Sigmoid colon (tissue), 4 donors: ENCODE data around the gene GALNS.

ENCODE experiments used
- EP300 ChIP-seq, 4 donors: sonication (generic); formaldehyde crosslinking; IDR thresholded peaks; one replicate each; pipeline ENCODE4 v1.6.1; 2017; ENCODE audit warnings: antibody characterized with exemption in 4 of 4
- POLR2A ChIP-seq, 2 donors: fragments of 450-650 bp; IDR thresholded peaks; one replicate each; pipeline ENCODE4 v1.6.1; 2016; ENCODE audit warnings: antibody characterized with exemption in 2 of 2, mild to moderate bottlenecking in 2 of 2, moderate library complexity in 2 of 2
- POLR2AphosphoS5 ChIP-seq, 4 donors: sonication (generic); formaldehyde crosslinking; IDR thresholded peaks; one replicate each; pipeline ENCODE4 v1.6.1; 2017; ENCODE audit warnings: antibody characterized with exemption in 4 of 4
- TF ChIP-seq, protein P1 (sequence below), 4 experiments: fragments of 450-650 bp in 3 of 4; fragments of 200-600 bp in 1 of 4; IDR thresholded peaks; one replicate each; pipeline ENCODE4 v1.5.1; 2016 to 2019; ENCODE audit warnings: antibody characterized with exemption in 4 of 4, mild to moderate bottlenecking in 3 of 4, moderate library complexity in 2 of 4

DNA sequence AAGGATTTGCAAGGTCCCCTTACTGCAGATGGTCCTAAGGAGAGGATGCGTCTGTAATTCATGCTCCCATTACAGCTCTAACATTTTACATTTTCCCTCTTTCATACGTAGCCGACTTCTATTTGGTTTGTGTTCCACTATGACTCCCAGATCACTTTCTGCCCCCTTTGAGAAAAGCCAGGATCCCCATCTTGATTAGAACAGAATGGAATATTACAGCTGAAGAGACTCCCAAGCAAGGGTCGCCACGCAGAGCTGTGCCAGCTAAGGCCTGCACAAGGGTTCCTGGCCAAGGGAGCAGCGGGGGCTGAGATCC, 56.5 kb downstream of the GALNS start:
- TF ChIP-seq POLR2A (IDR thresholded peaks at IDR 0.05) (no peak), POLR2AphosphoS5 (IDR thresholded peaks at IDR 0.05) (no peak), EP300 (IDR thresholded peaks at IDR 0.05) (no peak)
- TF ChIP-seq, protein P1, sequence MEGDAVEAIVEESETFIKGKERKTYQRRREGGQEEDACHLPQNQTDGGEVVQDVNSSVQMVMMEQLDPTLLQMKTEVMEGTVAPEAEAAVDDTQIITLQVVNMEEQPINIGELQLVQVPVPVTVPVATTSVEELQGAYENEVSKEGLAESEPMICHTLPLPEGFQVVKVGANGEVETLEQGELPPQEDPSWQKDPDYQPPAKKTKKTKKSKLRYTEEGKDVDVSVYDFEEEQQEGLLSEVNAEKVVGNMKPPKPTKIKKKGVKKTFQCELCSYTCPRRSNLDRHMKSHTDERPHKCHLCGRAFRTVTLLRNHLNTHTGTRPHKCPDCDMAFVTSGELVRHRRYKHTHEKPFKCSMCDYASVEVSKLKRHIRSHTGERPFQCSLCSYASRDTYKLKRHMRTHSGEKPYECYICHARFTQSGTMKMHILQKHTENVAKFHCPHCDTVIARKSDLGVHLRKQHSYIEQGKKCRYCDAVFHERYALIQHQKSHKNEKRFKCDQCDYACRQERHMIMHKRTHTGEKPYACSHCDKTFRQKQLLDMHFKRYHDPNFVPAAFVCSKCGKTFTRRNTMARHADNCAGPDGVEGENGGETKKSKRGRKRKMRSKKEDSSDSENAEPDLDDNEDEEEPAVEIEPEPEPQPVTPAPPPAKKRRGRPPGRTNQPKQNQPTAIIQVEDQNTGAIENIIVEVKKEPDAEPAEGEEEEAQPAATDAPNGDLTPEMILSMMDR (IDR thresholded peaks at IDR 0.05), result no peak
